HS-5 (cell line): ENCODE measurements around the gene ONECUT3.

Experiments
- DNase-seq: peaks from one replicate; pipeline ENCODE4 v3.0.0-alpha.2; 2012; ENCODE audit warnings: low read depth

Gene ONECUT3

DNA sequence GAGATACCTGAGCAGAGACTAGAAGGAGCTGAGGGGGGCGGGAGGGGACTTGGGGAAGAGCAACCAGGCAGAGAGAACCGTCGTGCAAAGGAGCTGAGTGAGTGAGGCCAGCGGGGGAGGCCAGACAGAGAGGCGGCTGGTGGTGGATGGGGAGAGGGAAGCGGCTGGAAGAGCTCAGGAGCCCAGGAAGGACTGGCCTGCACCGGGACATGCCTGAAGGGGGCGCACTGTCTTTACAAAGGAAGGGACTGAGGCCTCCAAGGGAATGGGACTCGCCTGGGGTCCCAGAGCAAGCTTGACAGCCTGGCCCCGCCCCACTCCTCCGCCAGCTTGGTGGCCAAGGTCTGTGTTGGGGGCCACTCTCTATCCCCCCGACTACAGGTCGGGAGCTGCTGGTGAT, 14.9 kb downstream of the ONECUT3 start:
- no peak for DNase-seq

DNA sequence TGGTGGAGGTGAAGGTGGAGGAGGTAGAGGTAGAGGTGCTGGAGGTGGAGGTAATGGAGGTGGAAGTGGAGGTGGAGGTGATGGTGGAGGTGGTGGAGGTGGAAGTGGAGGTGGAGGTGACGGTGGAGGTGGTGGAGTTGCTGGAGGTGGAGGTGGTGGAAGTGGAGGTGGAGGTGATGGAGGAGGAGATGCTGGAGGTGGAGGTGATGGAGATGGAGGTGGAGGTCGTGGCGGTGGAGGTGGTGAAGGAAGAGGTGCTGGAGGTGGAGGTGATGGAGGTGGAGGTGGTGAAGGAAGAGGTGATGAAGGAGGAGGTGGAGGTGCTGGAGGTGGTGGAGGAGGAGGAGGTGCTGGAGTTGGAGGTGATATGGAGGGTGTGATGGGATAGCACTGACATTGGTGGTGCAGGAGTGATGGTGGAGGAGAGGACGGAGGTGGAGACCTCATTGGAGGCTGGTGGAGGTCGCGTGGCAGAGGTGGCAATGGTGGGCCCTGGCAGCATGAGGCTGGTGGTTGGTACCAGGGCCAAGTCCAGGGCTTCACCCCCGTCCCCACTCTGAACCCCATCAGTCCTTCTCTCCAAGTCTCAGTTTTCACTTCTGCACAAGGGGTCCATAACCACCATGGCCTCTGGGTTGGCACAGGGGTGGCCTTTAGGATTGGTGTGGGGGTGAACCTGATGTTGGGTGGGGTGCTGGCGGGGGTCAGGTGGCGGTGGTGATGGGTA, 15.8 kb downstream of the ONECUT3 start:
- DNase-seq, result no peak

DNA sequence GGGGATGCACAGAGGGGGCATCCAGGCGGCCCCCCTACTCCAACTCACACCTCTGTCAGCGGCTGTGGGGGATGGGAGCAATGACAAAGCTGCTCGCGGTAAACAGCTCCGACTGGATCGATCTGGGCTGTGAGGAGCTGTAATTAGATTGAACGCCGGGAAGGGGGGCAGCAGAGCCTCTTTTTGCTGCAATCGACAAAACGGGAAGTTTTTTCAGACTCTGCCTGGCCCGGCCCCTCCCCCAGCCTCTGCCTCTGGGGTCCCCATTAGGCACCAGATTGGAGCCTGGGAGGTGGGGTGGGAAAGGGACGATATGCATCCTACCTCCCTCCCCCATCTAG, 16.3 kb downstream of the ONECUT3 start:
- DNase-seq, result no peak

DNA sequence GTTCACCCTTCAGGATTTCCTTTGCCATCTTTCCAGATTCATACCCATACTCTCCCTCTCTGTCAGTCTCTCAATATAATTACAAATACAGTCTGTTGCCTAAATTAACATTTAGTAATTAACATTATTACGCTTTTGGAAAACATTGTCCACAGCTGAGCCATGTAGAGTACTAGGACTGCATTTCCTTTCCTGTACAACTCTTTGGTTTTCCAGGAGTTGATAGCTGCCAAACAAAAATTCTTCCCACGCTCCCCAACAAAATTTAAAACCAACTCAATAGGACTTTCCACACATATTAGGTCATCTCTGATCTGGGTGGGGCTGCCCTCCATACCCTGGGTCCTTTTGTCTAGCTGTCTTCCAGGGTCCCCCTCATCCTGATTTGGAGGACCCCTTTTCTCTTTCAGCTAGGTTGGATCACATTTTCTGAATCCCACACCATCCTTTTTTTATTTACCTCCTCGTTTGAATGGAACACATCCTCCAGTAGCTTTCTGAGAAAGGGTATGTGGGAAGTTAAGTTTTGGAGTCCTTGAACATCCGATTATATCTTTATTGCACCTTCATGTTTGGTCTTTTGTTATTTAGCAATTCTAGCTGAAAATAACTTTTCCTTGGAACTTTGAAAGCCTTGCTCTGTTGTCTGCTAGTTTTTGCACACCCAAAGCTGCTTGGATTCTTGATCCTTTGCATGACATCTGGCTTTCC, 17.7 kb downstream of the ONECUT3 start:
- DNase-seq, result no peak

DNA sequence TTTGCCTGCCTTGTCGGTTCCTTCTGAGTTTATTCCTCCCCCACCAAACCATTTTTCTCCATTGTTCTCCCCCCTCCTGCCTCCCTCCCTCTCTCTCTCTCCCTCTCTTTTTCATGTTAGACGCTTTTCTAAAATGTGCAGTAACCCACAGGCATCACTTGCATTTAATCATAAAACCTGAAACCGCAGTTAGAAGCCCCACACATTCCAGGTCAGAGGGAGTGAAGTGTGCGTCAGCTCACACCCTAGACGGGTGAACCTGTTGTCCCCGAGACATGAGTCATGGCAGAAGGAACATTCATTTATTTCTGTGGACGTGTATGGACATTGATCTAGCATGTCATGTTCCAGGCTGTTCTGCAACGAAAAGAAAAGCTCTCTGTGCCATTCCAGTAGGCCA, 19.9 kb downstream of the ONECUT3 start:
- peak; percentile 34 for DNase-seq

DNA sequence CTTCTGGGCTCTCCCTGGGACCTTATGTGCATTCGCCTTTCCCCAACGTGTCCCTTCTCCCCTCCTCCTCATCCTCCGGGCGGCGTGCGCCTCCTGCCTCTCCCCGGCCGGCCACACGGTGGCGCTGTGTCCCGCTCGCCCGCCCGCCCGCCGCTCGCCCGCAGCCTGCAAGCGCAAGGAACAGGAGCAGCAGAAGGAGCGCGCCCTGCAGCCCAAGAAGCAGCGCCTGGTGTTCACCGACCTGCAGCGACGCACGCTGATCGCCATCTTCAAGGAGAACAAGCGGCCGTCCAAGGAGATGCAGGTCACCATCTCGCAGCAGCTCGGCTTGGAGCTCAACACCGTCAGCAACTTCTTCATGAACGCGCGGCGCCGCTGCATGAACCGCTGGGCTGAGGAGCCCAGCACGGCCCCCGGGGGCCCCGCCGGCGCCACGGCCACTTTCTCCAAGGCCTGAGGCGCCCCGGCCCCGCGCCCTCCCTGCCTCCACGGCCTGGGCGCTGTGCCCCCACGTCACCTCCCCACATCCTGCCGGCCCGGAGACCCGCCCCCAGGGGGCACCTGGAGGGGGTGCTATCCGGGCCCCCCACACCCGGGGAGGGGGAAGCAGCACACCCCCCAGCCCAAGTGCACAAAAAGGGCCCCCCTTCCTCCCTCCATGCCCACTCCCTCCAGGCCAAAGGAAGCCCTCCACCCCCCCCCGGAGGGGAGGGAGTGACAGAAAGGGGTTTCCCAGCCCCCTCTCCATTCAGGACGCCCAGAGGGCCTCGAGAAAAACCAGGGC, 21.9 kb downstream of the ONECUT3 start:
- DNase-seq, result no peak

DNA sequence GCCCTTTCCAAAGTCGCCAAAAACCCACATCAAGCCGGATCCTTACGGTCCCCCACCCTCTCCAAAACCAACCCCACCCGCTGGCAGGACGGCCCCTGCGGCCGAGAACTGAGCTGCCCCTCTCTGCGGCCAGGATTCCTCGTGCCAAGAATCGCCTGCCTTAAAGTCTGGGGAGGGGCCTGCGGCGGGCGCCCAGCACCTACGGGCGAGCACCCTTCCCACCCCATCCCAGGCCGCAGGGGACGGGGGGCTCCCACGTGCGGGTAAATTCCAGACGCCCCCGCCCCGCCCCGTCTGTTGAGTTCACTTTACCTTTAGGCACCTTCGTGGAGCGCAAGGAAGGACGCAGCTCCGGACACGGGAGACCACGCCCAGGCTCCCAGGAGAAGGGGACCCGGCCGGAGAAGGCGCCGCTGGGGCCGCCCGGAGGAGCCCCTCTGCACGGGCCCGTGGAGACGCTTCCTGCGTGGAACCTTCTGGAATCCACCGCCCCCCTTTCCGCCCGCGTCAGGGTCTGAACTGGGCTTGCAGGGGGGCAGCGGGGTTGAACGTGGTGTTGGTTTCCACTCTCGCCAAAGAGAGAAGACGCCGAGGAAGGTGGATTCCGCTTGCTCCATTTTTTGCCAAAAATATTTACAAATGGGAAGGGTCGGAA, 22.8 kb downstream of the ONECUT3 start:
- DNase-seq, result no peak

DNA sequence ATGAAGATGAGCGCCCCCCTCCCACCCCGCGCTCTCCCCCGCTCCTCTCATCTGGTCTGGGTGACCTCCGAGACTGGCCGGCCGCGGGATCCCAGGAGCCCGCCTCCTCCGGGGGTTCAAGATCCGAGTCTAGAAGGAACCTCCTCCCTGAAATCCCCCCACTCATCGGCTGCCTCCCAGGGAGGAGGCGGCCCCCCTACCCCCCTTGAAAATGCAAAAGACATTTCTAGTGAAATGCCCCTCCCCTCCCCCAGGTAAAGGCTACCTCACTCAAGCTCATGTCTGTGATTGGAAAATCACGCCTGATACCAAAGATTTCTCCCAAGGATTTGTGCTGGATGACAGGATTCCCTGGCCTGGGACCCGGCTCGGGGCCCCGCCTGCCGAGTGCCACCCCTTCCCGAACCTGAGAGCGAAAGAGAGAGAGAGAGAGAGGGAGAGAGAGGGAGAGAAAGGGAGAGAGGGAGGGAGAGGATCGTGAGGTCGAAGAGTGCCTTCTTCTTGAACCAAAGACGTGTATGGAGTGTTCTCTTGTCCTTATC, 23.4 kb downstream of the ONECUT3 start:
- DNase-seq, result no peak

DNA sequence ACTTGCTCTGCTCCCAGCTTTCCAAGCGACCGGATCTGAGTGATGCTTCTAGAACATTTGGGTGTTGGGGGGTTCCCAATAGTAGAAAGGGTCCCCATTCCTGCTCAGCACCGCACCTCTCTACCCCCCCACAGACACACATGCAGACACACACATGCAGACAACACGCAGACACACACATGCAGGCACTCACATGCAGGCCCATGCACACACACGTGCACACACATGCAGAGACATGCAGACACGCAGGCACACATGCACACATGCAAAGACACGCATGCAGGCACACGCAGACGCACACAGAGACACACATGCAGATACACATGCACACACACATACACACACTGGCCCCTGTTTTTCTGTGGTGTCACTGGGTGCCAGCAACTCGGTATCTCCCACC, 23.8 kb downstream of the ONECUT3 start:
- no peak for DNase-seq

DNA sequence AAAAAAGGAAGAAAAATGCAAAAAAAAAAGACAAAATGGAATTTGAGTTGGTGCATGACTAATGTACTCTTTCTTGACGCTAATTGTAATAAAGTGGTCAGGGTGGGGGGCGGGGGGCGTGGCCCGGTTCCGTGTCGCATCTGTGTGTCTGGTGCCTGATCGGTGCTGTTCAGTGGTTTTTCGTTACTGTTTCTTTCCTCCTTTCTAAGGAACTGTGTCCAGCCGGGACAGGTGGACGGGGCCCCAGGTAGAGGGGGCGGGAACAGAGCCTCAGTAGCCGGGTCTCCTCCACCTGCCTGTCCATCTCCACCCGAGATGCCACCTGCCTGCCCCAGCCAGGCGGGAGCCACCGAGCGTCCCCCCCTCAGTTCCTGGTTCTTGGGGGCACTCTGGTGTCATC, 26.3 kb downstream of the ONECUT3 start:
- no peak for DNase-seq

DNA sequence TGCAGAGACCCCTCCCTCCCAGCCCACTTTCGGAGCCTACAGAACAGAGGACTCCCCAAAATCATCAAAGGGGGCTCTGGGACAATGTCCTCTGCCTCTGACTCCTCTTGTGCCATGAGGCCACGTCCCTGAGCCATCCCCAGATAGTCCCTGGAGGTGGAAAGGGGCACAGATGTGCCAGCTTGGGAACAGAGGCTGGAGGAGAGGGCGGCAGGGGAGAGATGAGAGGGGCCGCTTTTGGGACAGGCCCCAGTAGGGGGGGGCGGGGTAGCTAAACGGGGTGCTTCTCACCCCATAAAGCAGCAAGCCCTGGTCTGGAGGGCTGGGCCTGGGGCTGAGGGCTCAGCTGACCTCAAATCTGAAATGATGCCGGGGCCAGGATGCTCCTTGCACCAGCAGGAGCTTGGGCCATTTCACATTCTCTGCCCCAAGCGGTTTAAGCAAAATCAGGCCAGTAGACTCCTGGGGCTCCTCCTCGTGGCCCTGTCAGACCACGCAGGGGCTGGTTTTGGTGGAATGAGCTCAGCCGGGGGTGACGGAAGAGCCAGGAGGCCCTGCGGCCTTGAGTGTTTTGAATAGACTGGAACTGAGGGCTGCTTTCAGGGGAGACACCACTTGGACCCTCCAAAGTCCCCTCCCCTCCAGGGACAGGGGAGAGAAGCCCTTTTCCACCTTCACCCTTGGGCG, 27.1 kb downstream of the ONECUT3 start:
- DNase-seq, result no peak

DNA sequence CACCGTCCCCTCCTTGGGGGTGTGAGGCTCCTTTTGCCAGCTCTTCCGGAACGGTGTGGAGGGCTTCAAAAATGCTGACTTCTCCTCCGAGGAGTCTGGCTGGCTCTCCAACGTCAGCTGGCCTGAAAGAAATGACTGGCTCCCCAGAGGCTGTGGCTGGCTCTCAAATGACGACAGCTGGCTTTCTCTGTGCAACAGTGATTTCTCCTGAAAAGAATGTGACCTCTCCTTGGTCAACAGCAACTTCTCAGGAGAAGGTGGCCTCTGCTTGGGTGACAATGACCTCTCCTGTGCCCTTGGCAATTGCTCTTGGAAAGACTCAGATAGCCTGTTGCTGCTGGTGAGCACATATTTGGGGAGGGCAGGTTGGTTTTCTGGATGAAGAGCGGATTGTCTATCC, 29.2 kb downstream of the ONECUT3 start:
- DNase-seq, result no peak

DNA sequence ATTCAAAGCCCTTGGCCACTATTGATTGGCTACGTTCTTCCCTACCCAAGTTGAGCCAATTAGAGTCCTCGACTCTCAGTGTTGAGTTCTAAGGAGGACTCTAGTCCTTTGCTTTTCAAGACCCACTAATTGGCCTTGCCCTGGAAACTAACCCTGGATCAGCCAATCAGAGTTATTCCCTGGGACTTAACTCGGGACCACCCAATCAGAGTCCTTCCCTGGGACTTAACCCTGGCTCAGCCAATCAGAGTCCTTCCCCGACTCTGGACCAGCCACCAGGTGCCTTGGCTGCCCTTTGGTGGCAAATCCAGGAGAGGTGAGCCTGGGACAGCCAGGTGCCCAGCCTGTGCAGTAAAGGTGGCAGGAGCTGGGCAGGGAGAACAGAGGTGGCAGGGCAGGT, 30.0 kb downstream of the ONECUT3 start:
- DNase-seq, result no peak

DNA sequence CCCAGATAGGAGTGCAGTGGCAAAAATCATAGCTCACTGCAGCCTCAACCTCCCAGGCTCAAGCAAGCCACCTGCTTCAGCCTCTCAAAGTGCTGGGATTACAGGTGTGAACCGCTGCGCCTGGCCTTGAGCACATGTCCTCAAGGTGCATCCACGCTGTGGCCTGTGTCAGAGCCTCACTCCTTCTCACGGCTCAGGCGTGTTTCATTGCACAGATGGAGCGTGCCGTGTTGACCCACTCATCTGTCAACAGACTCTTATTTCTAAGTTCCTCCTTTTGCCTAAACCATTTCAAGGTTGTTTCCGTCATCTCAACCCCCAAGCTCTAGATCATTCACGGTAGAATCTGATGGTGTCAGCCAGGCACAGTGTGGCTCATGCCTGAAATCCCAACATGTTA, 30.6 kb downstream of the ONECUT3 start:
- no peak for DNase-seq

DNA sequence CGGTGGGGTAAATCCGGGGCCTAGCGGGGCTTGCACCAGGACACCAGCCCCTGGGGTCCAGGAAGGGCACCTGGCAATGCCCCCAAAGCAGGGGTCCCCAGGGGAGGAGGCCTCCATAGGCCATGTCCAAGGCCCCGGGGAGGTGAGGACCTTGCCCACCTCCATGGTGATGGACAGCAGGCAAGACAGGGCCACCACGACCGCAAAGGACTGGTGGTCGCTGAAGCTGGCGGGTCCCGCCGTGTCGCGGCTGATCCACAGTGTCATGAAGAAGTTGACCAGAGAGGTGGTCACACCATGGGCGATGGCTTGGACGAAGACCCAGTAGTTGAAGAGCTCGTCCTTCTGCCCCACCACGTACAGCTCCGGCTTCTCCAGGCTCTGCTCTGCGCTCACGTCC, 32.0 kb downstream of the ONECUT3 start:
- no peak for DNase-seq

DNA sequence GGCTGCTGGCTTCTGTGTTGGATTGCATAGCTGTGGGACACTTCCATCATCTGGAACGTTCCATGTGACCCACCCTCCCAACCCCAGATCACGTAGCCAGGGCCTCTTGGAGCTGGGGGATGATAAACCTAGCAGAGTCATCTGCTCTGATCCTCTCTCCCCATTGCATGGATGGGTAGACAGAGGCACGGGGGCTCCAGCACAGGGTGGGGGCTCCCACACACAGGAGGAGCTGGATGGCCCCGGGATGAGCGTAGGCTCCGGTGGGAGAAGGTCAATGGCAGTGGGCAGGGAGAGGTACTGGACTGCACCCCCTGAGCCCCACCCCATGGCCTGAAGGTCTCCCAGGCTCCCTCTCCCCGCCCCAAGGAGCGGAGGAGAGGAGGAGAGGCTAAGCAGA, 33.4 kb downstream of the ONECUT3 start:
- no peak for DNase-seq

DNA sequence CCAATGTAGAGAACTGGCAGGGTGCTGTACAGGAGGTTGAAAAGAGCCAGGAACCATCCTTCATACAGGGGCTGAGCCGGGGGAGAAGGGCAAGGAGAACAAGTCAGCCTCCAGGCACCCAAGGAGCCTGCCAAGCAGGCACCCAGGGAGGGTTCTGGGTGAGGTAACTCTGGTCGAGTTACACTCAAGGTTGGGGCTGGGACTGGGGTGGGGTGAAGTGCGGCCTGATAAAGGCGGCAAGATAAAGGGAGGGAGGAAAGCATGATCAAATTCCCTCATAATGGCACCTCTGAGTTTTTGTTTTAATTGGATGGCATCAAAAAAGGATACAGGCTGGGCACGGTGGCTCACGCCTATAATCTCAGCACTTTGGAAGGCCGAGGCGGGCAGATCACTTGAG, 33.8 kb downstream of the ONECUT3 start:
- no peak for DNase-seq

DNA sequence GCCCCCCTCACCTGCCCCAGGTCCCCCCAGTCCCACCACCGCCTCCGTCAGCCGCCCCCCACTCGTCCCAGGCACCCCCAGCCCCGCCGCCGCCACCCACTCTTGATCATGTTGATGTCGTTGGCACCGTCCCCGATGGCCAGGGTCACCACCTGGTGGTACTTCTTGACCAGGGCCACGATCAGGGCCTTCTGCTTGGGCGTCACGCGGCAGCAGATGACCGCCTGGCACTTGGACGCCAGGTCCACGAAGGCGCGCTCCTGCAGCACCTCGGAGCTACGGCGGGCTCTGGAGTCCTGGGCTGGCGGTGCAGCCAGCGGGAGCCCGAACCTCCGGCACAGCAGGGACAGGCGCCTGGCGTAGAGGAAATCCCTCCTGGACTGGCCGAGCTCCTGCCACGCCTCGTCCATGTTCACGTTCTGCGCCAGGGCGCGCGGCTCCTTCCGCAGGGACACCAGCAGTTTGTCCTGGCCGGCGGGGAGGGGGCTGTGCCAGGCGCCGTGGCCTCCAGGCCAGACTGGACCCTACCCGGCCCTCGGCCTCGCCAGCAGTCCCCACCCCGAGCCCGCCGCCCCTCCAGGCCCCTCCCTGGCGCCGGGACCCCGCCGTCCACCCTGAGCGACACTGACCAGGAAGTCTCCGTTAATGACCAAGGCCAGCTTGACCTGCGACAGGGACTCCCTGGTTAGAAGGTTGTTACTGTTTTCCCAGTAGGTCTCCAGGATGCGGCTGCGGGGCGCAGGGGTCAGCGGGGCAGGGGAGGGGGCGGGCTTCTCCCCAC, 36.1 kb downstream of the ONECUT3 start:
- DNase-seq, result no peak

DNA sequence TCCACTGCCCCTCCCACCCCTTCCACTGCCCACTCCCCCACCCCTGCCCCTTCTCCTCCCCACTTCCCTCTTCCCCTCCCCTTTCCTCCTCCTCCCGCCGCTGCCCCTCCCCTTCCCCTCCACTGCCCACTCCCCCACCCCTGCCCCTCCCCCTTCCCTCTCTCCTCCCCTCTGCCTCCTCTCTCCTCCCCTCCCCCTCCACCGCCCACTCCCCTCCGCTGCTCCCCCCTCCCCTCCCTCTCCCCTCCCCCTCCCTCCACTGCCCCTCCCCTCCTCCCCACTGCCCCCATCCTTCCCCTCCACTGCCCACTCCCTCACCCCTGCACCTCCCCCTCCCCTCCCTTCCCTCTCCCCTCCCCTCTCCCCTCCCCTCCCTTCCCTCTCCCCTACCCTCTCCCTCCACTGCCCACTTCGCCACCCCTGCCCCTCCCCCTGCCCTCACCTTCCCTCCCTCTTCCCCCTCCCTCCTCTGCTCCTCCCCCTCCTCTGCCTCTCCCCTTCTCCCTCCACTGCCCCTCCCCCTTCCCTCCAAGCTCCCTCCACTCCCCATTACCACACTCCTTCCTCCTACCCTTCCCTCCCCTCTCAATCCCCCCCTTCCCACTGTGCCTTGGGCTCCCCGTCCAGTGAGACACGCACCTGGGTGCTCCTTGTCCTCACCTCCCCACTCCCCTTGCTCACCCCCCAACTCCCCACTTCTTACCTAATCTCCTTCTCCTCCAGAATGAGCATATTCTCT, 36.9 kb downstream of the ONECUT3 start:
- DNase-seq, result no peak

DNA sequence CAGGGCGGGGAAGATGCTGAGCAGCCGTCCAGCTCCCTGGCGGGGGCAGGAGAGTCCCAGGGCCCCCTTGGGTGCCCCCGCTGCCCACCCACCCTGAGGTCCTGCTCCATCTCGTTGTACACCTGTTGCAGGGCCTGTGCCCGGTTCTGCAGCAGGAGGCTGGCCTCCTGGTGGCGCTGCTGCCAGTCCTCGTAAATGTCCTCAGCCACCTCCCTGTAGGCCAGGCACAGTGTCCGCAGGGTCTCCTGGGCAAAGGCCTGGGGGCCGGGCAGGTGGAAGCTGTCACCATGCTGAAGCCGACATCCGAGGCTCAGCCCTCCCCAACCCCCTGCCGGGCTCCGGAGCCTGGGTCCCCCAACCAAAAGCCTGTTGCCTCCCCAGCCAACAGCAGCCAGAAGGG, 38.6 kb downstream of the ONECUT3 start:
- no peak for DNase-seq
